HepG2 (cell line): Measurements from ENCODE around the gene TUBB2B. TPM values are rescaled to one million over a fixed set of nuclear protein-coding genes. Genes with fewer than 3 reads are reported as not detected.

ENCODE experiments used
- ATF7 ChIP-seq, 2 experiments: fragments of 450-650 bp in 1 of 2; sonication (generic) in 1 of 2; formaldehyde crosslinking in 1 of 2; IDR thresholded peaks; 2 replicates each; pipeline versions ENCODE4 v1.4.0 to v1.6.1; 2016 to 2020; ENCODE audit warnings: antibody characterized with exemption in 1 of 2, mild to moderate bottlenecking in 1 of 2, missing genetic modification reagents in 1 of 2
- CREM ChIP-seq, 2 experiments: sonication (generic) in 1 of 2; formaldehyde crosslinking in 1 of 2; IDR thresholded peaks; 2 replicates each; pipeline versions ENCODE4 v1.4.0 to v1.6.1; 2016 to 2020; ENCODE audit warnings: antibody characterized with exemption in 1 of 2, mild to moderate bottlenecking in 1 of 2, missing genetic modification reagents in 1 of 2
- HNRNPLL ChIP-seq: fragments of 200-400 bp; formaldehyde crosslinking; IDR thresholded peaks from 2 replicates; pipeline ENCODE4 v1.6.1; 2017; ENCODE audit warnings: mild to moderate bottlenecking, low read depth, low read length; ENCODE audit not compliant: poor library complexity, severe bottlenecking
- RBAK ChIP-seq: sonication (generic); formaldehyde crosslinking; IDR thresholded peaks from 2 replicates; pipeline ENCODE4 v1.5.1; 2020; ENCODE audit warnings: mild to moderate bottlenecking, missing genetic modification reagents
- RFX1 ChIP-seq: fragments of 450-650 bp; IDR thresholded peaks from 2 replicates; pipeline ENCODE4 v1.6.1; 2017
- RFXANK ChIP-seq: IDR thresholded peaks from 2 replicates; pipeline ENCODE4 v1.6.1; 2016
- SCMH1 ChIP-seq: sonication (generic); formaldehyde crosslinking; IDR thresholded peaks from 2 replicates; pipeline ENCODE4 v1.9.0; 2021; ENCODE audit warnings: missing genetic modification reagents, mild to moderate bottlenecking, borderline replicate concordance
- SOX6 ChIP-seq, 2 experiments: fragments of 450-650 bp in 1 of 2; sonication (generic) in 1 of 2; formaldehyde crosslinking in 1 of 2; IDR thresholded peaks; 2 replicates each; pipeline versions ENCODE4 v1.4.0 to v1.6.1; 2017 to 2020; ENCODE audit warnings: antibody characterized with exemption in 1 of 2, mild to moderate bottlenecking in 1 of 2, missing genetic modification reagents in 1 of 2
- TBP ChIP-seq: sonication (generic); formaldehyde crosslinking; IDR thresholded peaks from 2 replicates; pipeline ENCODE4 v1.5.0; 2020; ENCODE audit warnings: missing genetic modification reagents
- U2AF1 ChIP-seq: fragments of 200-400 bp; formaldehyde crosslinking; optimal IDR thresholded peaks from 2 replicates; pipeline ENCODE3; 2017; ENCODE audit warnings: mild to moderate bottlenecking, low read depth, low read length
- ZBTB20 ChIP-seq: sonication (generic); formaldehyde crosslinking; IDR thresholded peaks from 2 replicates; pipeline ENCODE4 v1.8.1; 2023; ENCODE audit warnings: missing genetic modification reagents, low read depth, mild to moderate bottlenecking, borderline replicate concordance
- ZKSCAN8 ChIP-seq: IDR thresholded peaks from 2 replicates; pipeline ENCODE4 v1.6.1; 2016; ENCODE audit warnings: borderline replicate concordance, missing genetic modification reagents, missing compliant biosample characterization
- ZNF589 ChIP-seq: sonication (generic); formaldehyde crosslinking; conservative IDR thresholded peaks from 2 replicates; pipeline ENCODE4 v1.8.0; 2022; ENCODE audit warnings: mild to moderate bottlenecking, moderate library complexity, missing genetic modification reagents
- ZNF746 ChIP-seq: sonication (generic); formaldehyde crosslinking; IDR thresholded peaks from 2 replicates; pipeline ENCODE4 v1.8.0; 2022; ENCODE audit warnings: mild to moderate bottlenecking, missing genetic modification reagents
- polyA plus RNA-seq, 8 experiments: library from polyadenylated mRNA; depleted of rRNA in 3 of 8; stranded (reverse) in 7 of 8; unstranded in 1 of 8; fragments of >200 nt; fragmentation: Illumina TruSeq in 4 of 8; extraction: Trizol in 4 of 8; gene quantifications; 2 replicates each; pipeline versions ENCODE4 v1.2.1 to v1.2.3, GENCODE V29; 2011 to 2016; ENCODE audit warnings: low read depth in 4 of 8, missing spikeins in 1 of 8, mixed read lengths in 1 of 8; ENCODE audit not compliant: insufficient read depth in 1 of 8
- total RNA-seq, 5 experiments: library from RNA; depleted of rRNA; stranded (reverse); fragments of >200 nt; fragmentation: Illumina TruSeq; extraction: Trizol; gene quantifications; 2 replicates each; pipeline ENCODE4 v1.2.3, GENCODE V29; 2016; ENCODE audit warnings: low read depth in 1 of 5
- TF ChIP-seq, protein P1 (sequence below): sonication (generic); formaldehyde crosslinking; IDR thresholded peaks from 2 replicates; pipeline ENCODE4 v1.8.0; 2022; ENCODE audit warnings: mild to moderate bottlenecking, missing genetic modification reagents; ENCODE audit not compliant: insufficient replicate concordance
- TF ChIP-seq, protein P2 (sequence below): fragments of 450-650 bp; IDR thresholded peaks from 2 replicates; pipeline ENCODE4 v1.6.1; 2016
- TF ChIP-seq, protein P3 (sequence below): sonication (generic); formaldehyde crosslinking; IDR thresholded peaks from 2 replicates; pipeline ENCODE4 v1.4.0; 2020; ENCODE audit warnings: mild to moderate bottlenecking, missing genetic modification reagents, borderline replicate concordance
- TF ChIP-seq, protein P4 (sequence below): sonication (generic); formaldehyde crosslinking; IDR thresholded peaks from 2 replicates; pipeline ENCODE4 v1.4.0; 2020; ENCODE audit warnings: missing genetic modification reagents

Gene TUBB2B
- total and polyA plus RNA-seq, 2 of the 13 experiments (the other 11 are each of a cell fraction or from before 2014, with no cell fraction given), result 10.3 to 23.6 TPM

DNA sequence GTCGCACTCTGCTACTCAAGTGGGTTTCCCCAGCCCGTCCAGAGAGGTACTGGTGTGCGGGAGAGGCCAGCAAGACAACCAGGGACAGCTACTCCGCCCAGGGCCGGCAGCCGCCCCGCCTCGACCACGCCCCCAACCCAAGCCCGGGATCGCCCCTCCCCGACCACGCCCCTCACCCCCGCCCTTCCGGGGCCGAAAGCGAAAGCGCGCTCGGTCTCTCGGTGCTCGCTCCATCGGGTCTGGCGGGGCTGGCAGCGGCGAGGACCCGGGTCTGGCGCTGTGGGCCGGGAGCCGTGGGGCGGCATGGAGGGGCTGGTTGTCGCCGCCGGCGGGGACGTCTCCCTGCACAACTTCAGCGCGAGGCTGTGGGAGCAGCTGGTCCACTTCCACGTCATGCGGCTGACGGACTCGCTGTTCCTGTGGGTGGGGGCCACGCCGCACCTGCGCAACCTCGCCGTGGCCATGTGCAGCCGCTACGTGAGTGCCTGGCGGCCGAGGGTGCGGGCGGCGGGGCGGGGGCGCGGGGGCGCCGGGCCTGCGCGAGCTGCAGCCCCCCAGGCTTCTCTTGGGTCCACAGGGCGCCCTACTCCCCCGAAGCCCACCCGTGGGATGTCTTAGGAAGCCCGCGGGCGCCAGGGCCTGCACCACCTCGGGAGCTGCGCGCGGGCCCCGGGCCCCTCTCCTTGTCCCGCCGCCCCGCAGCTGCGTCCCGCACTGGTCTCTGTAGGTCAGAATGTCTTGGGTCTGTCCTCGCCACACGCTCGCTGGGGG is 31.5 kb upstream of the TUBB2B start, which contains the start of gene PSMG4 (continued):
- TF ChIP-seq, protein P1, sequence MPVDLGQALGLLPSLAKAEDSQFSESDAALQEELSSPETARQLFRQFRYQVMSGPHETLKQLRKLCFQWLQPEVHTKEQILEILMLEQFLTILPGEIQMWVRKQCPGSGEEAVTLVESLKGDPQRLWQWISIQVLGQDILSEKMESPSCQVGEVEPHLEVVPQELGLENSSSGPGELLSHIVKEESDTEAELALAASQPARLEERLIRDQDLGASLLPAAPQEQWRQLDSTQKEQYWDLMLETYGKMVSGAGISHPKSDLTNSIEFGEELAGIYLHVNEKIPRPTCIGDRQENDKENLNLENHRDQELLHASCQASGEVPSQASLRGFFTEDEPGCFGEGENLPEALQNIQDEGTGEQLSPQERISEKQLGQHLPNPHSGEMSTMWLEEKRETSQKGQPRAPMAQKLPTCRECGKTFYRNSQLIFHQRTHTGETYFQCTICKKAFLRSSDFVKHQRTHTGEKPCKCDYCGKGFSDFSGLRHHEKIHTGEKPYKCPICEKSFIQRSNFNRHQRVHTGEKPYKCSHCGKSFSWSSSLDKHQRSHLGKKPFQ, result no peak
- no peak for TF ChIP-seq CREM (IDR thresholded peaks at IDR 0.05)
- TF ChIP-seq CREM (CRISPR knock-in tag; IDR thresholded peaks at IDR 0.05), result no peak
- no peak for TF ChIP-seq RBAK (CRISPR knock-in tag)
- peak; percentile 88 for TF ChIP-seq RFXANK (CRISPR knock-in tag)
- peak; percentile 29; the same call in 1 of the 2 replicates for TF ChIP-seq TBP (CRISPR knock-in tag)
- TF ChIP-seq ZNF746 (CRISPR knock-in tag), result peak; percentile 40; the same call in 1 of the 2 replicates
- TF ChIP-seq, protein P2, sequence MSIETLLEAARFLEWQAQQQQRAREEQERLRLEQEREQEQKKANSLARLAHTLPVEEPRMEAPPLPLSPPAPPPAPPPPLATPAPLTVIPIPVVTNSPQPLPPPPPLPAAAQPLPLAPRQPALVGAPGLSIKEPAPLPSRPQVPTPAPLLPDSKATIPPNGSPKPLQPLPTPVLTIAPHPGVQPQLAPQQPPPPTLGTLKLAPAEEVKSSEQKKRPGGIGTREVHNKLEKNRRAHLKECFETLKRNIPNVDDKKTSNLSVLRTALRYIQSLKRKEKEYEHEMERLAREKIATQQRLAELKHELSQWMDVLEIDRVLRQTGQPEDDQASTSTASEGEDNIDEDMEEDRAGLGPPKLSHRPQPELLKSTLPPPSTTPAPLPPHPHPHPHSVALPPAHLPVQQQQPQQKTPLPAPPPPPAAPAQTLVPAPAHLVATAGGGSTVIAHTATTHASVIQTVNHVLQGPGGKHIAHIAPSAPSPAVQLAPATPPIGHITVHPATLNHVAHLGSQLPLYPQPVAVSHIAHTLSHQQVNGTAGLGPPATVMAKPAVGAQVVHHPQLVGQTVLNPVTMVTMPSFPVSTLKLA, result peak; percentile 69
- TF ChIP-seq HNRNPLL, result peak; percentile 64
- no peak for TF ChIP-seq SCMH1
- no peak for TF ChIP-seq SOX6 (IDR thresholded peaks at IDR 0.05)
- peak; percentile 63; the same call in 1 of the 2 replicates for TF ChIP-seq SOX6 (CRISPR knock-in tag; IDR thresholded peaks at IDR 0.05)
- TF ChIP-seq RFX1, result no peak
- TF ChIP-seq, protein P3, sequence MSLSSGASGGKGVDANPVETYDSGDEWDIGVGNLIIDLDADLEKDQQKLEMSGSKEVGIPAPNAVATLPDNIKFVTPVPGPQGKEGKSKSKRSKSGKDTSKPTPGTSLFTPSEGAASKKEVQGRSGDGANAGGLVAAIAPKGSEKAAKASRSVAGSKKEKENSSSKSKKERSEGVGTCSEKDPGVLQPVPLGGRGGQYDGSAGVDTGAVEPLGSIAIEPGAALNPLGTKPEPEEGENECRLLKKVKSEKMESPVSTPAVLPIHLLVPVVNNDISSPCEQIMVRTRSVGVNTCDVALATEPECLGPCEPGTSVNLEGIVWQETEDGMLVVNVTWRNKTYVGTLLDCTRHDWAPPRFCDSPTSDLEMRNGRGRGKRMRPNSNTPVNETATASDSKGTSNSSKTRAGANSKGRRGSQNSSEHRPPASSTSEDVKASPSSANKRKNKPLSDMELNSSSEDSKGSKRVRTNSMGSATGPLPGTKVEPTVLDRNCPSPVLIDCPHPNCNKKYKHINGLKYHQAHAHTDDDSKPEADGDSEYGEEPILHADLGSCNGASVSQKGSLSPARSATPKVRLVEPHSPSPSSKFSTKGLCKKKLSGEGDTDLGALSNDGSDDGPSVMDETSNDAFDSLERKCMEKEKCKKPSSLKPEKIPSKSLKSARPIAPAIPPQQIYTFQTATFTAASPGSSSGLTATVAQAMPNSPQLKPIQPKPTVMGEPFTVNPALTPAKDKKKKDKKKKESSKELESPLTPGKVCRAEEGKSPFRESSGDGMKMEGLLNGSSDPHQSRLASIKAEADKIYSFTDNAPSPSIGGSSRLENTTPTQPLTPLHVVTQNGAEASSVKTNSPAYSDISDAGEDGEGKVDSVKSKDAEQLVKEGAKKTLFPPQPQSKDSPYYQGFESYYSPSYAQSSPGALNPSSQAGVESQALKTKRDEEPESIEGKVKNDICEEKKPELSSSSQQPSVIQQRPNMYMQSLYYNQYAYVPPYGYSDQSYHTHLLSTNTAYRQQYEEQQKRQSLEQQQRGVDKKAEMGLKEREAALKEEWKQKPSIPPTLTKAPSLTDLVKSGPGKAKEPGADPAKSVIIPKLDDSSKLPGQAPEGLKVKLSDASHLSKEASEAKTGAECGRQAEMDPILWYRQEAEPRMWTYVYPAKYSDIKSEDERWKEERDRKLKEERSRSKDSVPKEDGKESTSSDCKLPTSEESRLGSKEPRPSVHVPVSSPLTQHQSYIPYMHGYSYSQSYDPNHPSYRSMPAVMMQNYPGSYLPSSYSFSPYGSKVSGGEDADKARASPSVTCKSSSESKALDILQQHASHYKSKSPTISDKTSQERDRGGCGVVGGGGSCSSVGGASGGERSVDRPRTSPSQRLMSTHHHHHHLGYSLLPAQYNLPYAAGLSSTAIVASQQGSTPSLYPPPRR (CRISPR knock-in tag), result peak; percentile 77; the same call in 1 of the 2 replicates
- TF ChIP-seq ZKSCAN8 (CRISPR knock-in tag), result peak; percentile 74; the same call in 1 of the 2 replicates
- TF ChIP-seq ZBTB20 (CRISPR knock-in tag), result peak; percentile 73; the same call in 1 of the 2 replicates
- TF ChIP-seq ZNF589 (CRISPR knock-in tag), result 0 out of 2 replicates have a peak, but pooled peaks have one; percentile 47
- TF ChIP-seq, protein P4, sequence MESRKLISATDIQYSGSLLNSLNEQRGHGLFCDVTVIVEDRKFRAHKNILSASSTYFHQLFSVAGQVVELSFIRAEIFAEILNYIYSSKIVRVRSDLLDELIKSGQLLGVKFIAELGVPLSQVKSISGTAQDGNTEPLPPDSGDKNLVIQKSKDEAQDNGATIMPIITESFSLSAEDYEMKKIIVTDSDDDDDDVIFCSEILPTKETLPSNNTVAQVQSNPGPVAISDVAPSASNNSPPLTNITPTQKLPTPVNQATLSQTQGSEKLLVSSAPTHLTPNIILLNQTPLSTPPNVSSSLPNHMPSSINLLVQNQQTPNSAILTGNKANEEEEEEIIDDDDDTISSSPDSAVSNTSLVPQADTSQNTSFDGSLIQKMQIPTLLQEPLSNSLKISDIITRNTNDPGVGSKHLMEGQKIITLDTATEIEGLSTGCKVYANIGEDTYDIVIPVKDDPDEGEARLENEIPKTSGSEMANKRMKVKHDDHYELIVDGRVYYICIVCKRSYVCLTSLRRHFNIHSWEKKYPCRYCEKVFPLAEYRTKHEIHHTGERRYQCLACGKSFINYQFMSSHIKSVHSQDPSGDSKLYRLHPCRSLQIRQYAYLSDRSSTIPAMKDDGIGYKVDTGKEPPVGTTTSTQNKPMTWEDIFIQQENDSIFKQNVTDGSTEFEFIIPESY (CRISPR knock-in tag), result 0 out of 2 replicates have a peak, but pooled peaks have one; percentile 32
- TF ChIP-seq U2AF1, result no peak
- no peak for TF ChIP-seq ATF7 (IDR thresholded peaks at IDR 0.05)
- no peak; the same call in none of the 2 replicates for TF ChIP-seq ATF7 (CRISPR knock-in tag; IDR thresholded peaks at IDR 0.05)
